Measurements from ENCODE around the gene CCDC57.

The CCDC57 gene

GRCh38 chr17:82245134-82246039 is 32.7 kb upstream of the CCDC57 start:
- DNase-seq: no peak

GRCh38 chr17:82244413-82245133 is 31.9 kb upstream of the CCDC57 start:
- peak; percentile 23 for DNase-seq

DNA sequence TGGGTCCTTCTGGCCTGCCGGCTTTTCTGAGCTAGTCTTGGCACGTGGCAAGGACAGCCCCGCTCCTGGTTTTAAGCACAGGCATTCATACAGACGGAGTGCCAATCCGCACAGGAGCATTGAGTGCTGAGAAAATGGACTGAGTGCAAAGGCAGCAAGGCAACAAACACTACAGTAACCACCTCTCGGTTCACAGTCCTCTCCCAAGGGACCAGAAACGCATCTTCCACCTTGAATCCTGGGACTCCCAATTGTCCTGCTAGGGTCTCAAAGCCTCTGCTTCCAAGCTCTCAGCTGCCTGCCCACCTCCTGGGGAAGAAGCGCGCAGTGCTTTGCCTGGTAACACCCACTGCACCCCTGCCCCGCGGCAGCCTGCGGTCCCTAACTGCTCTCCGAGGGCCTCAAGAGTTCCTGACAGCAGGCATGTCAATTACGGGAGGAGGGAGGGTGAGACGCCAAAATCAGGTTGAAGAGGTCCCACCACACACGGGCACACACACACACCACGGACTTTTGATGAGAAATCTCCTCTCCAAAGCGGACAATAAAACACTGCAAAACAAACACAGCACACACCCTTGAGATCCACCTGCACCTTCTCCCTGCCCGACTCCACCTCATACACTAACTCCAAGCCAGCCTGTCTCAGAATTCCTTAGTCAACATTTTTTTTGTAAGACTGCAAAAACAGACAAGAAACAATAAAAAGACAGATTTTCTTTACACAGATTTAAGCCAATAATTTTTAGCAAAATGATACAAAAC is 31.2 kb upstream of the CCDC57 start:
- DNase-seq: no peak

GRCh38 chr17:82242977-82243647 is 30.5 kb upstream of the CCDC57 start:
- peak; percentile 59 for DNase-seq

DNA sequence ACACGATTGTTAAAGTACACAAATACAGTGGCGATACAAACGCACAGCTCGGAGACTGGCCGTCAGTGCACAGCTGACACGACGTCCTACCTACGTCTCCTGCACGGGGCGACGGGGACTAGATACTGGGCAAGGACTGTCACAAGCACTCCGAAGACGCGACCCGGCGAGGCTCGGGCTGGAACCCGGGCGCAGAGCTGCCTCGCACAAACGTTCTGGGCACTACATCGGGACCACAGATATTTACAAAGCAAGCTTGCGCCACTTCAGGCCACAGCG is 30.0 kb upstream of the CCDC57 start:
- no peak for DNase-seq

- DNase-seq: no peak
Measured at GRCh38 chr17:82241926-82242697, 29.5 kb upstream of the CCDC57 start.

DNA sequence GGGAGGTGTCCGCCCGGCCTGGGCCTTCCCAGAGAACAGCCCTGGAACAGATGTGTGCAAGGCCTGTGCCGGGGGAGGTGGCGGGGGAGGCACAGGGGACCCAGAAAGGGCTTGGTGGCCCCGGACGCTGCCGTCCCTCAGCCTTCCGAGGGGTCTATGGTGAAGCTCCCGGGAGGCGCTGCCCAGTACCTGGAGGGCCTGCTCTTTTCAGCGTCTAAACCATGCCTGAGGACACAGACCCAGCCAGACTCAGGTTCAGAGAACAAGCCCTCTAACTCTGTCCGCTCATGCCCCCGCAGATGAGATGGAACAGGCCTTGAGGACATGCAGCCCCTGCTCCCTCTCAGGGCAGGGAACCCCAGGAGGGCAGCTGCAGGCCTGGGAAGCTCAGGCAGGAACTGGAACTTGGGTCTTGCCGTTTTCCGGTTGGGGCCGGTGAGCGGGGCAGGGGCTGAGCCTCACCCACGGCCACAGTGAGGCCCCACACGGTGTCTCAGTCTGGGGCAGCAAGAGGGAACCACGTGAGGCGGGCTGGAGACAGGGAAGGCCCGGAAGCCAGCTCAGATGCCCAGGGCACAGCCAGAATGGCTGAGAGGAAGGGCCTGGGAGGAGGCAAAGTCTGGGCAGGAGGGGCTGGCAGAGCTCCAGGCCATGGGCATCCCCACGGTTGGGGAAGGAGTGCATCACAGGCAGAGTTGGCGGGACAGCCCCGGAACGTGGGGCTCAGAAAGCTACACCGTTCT is 28.7 kb upstream of the CCDC57 start:
- no peak for DNase-seq

GRCh38 chr17:82240506-82241182 is 28.0 kb upstream of the CCDC57 start:
- DNase-seq: no peak

DNA sequence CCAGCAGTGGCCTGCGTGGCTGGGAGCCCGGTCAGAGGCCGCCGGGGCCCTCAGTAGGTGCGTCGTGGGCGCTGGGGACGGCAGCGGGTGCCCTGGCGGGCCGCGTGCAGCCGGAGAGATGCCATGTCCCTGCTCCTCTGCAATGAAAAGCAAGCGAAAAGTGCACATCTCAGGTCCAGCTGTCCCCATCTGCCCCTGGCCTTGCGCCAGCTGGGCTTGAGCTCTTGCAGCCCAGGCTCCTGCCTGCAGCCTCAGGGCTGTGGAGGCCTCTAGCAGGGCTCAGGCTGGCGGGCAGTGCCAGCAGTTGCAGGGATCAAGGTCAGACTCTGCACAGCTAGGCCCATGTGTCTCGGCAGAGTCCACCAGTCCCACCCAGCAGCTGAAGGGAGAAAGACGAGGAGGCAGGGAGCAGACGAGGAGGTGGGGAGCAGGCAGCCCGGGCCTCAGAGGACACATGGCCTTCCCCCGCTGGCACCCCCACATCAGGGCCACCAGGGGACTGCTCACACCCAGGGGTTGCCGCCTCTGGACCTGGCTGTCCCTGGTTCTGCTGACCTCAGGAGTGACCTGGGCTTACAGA is 27.4 kb upstream of the CCDC57 start:
- DNase-seq: no peak

- no peak for DNase-seq
Measured at GRCh38 chr17:82239401-82239925, 26.8 kb upstream of the CCDC57 start.

DNA sequence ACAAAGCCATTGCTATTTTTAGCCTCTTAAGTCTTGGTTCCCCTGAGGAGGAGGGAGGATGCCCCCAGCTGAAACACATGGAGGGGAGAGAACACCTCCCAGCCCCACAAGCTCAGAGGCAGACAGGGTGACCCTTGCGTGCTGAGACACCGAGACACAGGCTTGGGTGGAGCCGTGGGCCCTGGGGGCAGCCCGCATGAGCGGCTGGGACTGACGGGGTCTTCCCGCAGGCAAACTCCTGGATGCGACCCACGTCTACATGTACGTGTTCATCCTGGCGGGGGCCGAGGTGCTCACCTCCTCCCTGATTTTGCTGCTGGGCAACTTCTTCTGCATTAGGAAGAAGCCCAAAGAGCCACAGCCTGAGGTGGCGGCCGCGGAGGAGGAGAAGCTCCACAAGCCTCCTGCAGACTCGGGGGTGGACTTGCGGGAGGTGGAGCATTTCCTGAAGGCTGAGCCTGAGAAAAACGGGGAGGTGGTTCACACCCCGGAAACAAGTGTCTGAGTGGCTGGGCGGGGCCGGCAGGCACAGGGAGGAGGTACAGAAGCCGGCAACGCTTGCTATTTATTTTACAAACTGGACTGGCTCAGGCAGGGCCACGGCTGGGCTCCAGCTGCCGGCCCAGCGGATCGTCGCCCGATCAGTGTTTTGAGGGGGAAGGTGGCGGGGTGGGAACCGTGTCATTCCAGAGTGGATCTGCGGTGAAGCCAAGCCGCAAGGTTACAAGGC is 26.0 kb upstream of the CCDC57 start:
- peak; percentile 24 for DNase-seq

- DNase-seq: no peak
Measured at GRCh38 chr17:82237746-82238471, 25.3 kb upstream of the CCDC57 start.

DNA sequence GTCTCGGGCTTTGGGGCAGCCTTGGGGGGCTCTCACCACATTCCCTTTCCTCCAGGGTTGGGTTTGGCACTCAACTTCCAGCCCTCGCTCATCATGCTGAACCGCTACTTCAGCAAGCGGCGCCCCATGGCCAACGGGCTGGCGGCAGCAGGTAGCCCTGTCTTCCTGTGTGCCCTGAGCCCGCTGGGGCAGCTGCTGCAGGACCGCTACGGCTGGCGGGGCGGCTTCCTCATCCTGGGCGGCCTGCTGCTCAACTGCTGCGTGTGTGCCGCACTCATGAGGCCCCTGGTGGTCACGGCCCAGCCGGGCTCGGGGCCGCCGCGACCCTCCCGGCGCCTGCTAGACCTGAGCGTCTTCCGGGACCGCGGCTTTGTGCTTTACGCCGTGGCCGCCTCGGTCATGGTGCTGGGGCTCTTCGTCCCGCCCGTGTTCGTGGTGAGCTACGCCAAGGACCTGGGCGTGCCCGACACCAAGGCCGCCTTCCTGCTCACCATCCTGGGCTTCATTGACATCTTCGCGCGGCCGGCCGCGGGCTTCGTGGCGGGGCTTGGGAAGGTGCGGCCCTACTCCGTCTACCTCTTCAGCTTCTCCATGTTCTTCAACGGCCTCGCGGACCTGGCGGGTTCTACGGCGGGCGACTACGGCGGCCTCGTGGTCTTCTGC is 24.6 kb upstream of the CCDC57 start:
- DNase-seq: no peak

DNA sequence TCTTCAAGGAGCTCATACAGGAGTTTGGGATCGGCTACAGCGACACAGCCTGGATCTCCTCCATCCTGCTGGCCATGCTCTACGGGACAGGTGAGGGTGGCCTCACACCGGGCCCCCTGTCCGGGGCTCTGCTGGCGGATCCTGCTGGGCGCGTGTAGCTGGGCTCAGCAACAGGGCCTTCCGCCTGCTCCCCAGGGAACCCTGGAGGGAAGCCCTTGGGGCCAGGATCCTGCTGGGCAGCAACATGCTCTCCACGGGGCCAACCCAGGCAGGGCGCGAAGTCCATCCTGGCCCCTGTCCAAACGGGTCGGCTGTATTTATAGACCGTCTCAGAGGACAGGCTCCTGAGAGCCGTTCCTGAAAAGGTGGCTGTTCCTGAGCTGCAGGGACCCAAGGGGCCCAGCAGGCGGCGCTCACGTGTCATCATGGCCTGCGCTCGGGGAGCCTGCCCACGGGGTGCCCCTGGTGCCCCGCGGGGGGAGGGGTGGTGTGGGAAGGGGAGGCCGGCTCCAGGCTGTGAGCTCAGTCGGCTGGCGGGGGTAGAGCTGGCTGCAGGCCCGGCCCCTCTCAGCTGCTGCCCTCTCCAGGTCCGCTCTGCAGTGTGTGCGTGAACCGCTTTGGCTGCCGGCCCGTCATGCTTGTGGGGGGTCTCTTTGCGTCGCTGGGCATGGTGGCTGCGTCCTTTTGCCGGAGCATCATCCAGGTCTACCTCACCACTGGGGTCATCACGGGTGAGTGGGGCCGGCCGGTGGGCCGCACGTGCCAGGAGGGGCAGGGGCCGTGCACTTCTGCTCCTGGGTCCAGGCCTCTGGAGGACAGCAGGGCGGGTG is 23.7 kb upstream of the CCDC57 start:
- DNase-seq: peak; percentile 57

DNA sequence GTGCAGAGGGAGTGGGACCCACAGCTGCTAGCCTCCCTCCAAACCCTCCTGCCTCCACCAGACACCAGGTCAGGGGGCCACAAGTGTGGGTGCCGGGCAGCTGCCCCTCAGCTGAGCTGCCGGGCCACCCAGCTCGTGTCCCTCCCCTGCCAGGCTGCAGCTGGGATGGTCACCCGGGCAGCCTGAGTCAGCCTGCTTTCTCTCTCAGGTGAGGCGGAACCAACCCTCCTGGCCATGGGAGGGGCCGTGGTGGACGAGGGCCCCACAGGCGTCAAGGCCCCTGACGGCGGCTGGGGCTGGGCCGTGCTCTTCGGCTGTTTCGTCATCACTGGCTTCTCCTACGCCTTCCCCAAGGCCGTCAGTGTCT is 23.1 kb upstream of the CCDC57 start:
- DNase-seq: no peak

- DNase-seq: no peak
Measured at GRCh38 chr17:82235056-82235774, 22.6 kb upstream of the CCDC57 start.
